Left kidney (tissue), 2 donors: Measurements from ENCODE around the gene IL1R2. TPM values are rescaled to one million over a fixed set of nuclear protein-coding genes. Genes with fewer than 3 reads are reported as not detected.
"Not testable (repeated sequence)": the region's sequence is repeated elsewhere in the genome, so short reads cannot be mapped to it uniquely, and the experiment has no call there.

Source experiments
- DNase-seq: peaks from one replicate; pipeline ENCODE4 v3.0.0-alpha.2; 2013
- polyA plus RNA-seq: library from polyadenylated mRNA; unstranded; fragments of 120-200 nt; gene quantifications from one replicate; pipeline ENCODE4 v1.2.1, GENCODE V29; 2013; ENCODE audit not compliant: insufficient read length

IL1R2 gene
- polyA plus RNA-seq, 1 donor, result 0.47 TPM

- DNase-seq, result no peak
These were observed 7.4 kb downstream of the IL1R2 start for GRCh38 chr2:101998896-101999789.

GRCh38 chr2:102000012-102000411 lies 8.3 kb downstream of the IL1R2 start:
- DNase-seq, result no peak

GRCh38 chr2:102000813-102001766 lies 9.3 kb downstream of the IL1R2 start:
- DNase-seq, result no peak

- no peak for DNase-seq
These were observed 10.0 kb downstream of the IL1R2 start for GRCh38 chr2:102001767-102002142.

GRCh38 chr2:102002228-102002627 lies 10.5 kb downstream of the IL1R2 start:
- DNase-seq, result no peak

- DNase-seq, result not testable (repeated sequence)
These were observed 11.1 kb downstream of the IL1R2 start for GRCh38 chr2:102002909-102003308.

- DNase-seq, result no peak
These were observed 11.9 kb downstream of the IL1R2 start for GRCh38 chr2:102003696-102004095.

- DNase-seq, result no peak
These were observed 12.8 kb downstream of the IL1R2 start for GRCh38 chr2:102004581-102004980.

GRCh38 chr2:102005449-102005848 lies 13.7 kb downstream of the IL1R2 start:
- no peak for DNase-seq

- DNase-seq, result no peak
These were observed 14.5 kb downstream of the IL1R2 start for GRCh38 chr2:102005989-102006885.

GRCh38 chr2:102006886-102007278 lies 15.1 kb downstream of the IL1R2 start:
- no peak for DNase-seq

GRCh38 chr2:102008490-102008889 lies 16.7 kb downstream of the IL1R2 start:
- no peak for DNase-seq

- DNase-seq, result no peak
These were observed 17.8 kb downstream of the IL1R2 start for GRCh38 chr2:102009557-102009956.

- DNase-seq, result no peak
These were observed 19.1 kb downstream of the IL1R2 start for GRCh38 chr2:102010902-102011301.

- DNase-seq, result no peak
These were observed 20.4 kb downstream of the IL1R2 start for GRCh38 chr2:102012061-102012614.

GRCh38 chr2:102013206-102014040 lies 21.7 kb downstream of the IL1R2 start:
- DNase-seq, result no peak

GRCh38 chr2:102014041-102014345 lies 22.2 kb downstream of the IL1R2 start:
- DNase-seq, result no peak

- no peak for DNase-seq
These were observed 23.6 kb downstream of the IL1R2 start for GRCh38 chr2:102015399-102015798.

- DNase-seq, result no peak
These were observed 24.7 kb downstream of the IL1R2 start for GRCh38 chr2:102016399-102016955.

- DNase-seq, result no peak
These were observed 27.2 kb downstream of the IL1R2 start for GRCh38 chr2:102018823-102019445.
